GM12878 (cell line): ENCODE measurements around the gene GPER1. TPM values are rescaled to one million over a fixed set of nuclear protein-coding genes. Genes with fewer than 3 reads are reported as not detected.

Source experiments
- ATAC-seq: fragments of 200-7000 bp; cut with Tn5 transposase; 3 replicates; pipeline ENCODE4 v1.9.1; 2020; ENCODE audit warnings: mild to moderate bottlenecking, moderate library complexity
- BruUV-seq: library from RNA; stranded (reverse); fragments of 400-500 nt; replicated peaks from 2 replicates; lab custom pipeline; 2021; lab: Mats Ljungman, UMichigan
- CTCF ChIA-PET: fragments of 300-600 bp; sonication (Branson Sonifier 250); formaldehyde crosslinking; extraction: SDS; loops from one replicate; lab custom pipeline; 2021; ENCODE audit warnings: inconsistent platforms; lab: Yijun Ruan, JAX
- POLR2A ChIA-PET: fragments of 350-600 bp; formaldehyde crosslinking; extraction: SDS; loops from one replicate; lab custom pipeline; 2021; ENCODE audit warnings: inconsistent platforms; lab: Charles Lee
- RAD21 ChIA-PET: fragments of 300-600 bp; sonication (Branson Sonifier 250); formaldehyde crosslinking; loops from one replicate; lab custom pipeline; 2023; ENCODE audit warnings: antibody characterized with exemption; ENCODE audit not compliant: unreplicated experiment; lab: Charles Lee
- SMC1A ChIA-PET: fragments of 300-600 bp; sonication (Branson Sonifier 250); formaldehyde crosslinking; loops from one replicate; lab custom pipeline; 2023; ENCODE audit not compliant: unreplicated experiment, uncharacterized antibody; lab: Charles Lee
- DNase-seq: peaks from one replicate; pipeline ENCODE4 v3.0.0-alpha.2; 2011; ENCODE audit warnings: low read depth, low spot score
- FAIRE-seq: peaks from 3 replicates; lab custom pipeline; 2011; peaks lifted over from hg19 to GRCh38; lab: Jason Lieb, UNC
- H2AFZ ChIP-seq: 2 replicates; pipeline ENCODE4 v1.6.0; 2011; ENCODE audit warnings: low read depth, low read length, control low read depth; ENCODE audit not compliant: control insufficient read depth
- H3K27ac ChIP-seq: 2 replicates; pipeline ENCODE4 v1.5.1; 2011; ENCODE audit warnings: control low read depth; ENCODE audit not compliant: control insufficient read depth, insufficient read depth
- H3K27me3 ChIP-seq, 2 experiments: replicated peaks in 1 of 2; 2 replicates each; pipeline versions ENCODE4 v1.6.0 to v1.6.1; 2011; ENCODE audit warnings: low read length in 1 of 2; ENCODE audit not compliant: control insufficient read depth in 2 of 2, insufficient read depth in 2 of 2
- H3K36me3 ChIP-seq, 2 experiments: 2 replicates each; pipeline ENCODE4 v1.5.1; 2011; ENCODE audit warnings: low read length in 1 of 2; ENCODE audit not compliant: control insufficient read depth in 2 of 2, insufficient read depth in 2 of 2
- H3K4me1 ChIP-seq: 2 replicates; pipeline ENCODE4 v1.6.1; 2011; ENCODE audit warnings: mild to moderate bottlenecking, low read length, moderate library complexity, mixed read lengths; ENCODE audit not compliant: control insufficient read depth, insufficient read depth
- H3K4me2 ChIP-seq: 2 replicates; pipeline ENCODE4 v1.6.0; 2011; ENCODE audit warnings: control low read depth; ENCODE audit not compliant: control insufficient read depth, insufficient read depth
- H3K4me3 ChIP-seq: fragments of 200-600 bp; sonication (generic); 2 replicates; pipeline ENCODE4 v1.5.1; 2016
- H3K79me2 ChIP-seq: 2 replicates; pipeline ENCODE4 v1.6.0; 2011; ENCODE audit warnings: low read length; ENCODE audit not compliant: control insufficient read depth, insufficient read depth
- H3K9ac ChIP-seq: 2 replicates; pipeline ENCODE4 v1.8.0; 2011; ENCODE audit warnings: low read length, control low read depth, mixed read lengths; ENCODE audit not compliant: control insufficient read depth, insufficient read depth
- H3K9me3 ChIP-seq: replicated peaks from 3 replicates; pipeline ENCODE4 v1.5.1; 2011; ENCODE audit warnings: mild to moderate bottlenecking, low read length; ENCODE audit not compliant: control insufficient read depth, insufficient read depth
- H4K20me1 ChIP-seq: 2 replicates; pipeline ENCODE4 v1.6.0; 2011; ENCODE audit not compliant: control insufficient read depth, insufficient read depth
- E2F4 ChIP-seq: IDR thresholded peaks from 2 replicates; pipeline ENCODE4 v1.6.1; 2012; ENCODE audit warnings: low read depth, low read length, improper control_type of control experiment
- ELK1 ChIP-seq: IDR thresholded peaks from 2 replicates; pipeline ENCODE4 v1.6.1; 2012; ENCODE audit warnings: low read depth, low read length, improper control_type of control experiment
- IRF4 ChIP-seq: IDR thresholded peaks from 2 replicates; pipeline ENCODE4 v1.6.1; 2011; ENCODE audit warnings: low read depth, low read length
- MTA3 ChIP-seq: IDR thresholded peaks from 2 replicates; pipeline ENCODE4 v1.6.1; 2012; ENCODE audit warnings: low read length, inconsistent platforms, borderline replicate concordance
- RUNX3 ChIP-seq: IDR thresholded peaks from 2 replicates; pipeline ENCODE4 v1.6.1; 2012; ENCODE audit warnings: low read length, inconsistent platforms
- WGBS: methylation state at CpG from one replicate; pipeline ENCODE4 v1.1.6; 2016; ENCODE audit warnings: low lambda C conversion rate; ENCODE audit not compliant: insufficient replicate concordance, insufficient coverage; ENCODE audit errors: missing lambda C conversion rate; 5-methylcytosine and 5-hydroxymethylcytosine counted together
- in situ Hi-C: fragments of 300-500 bp; cut with MboI; formaldehyde crosslinking; loops from 9 replicates; pipeline ENCODE4 v1.14.3; 2018; ENCODE audit warnings: mixed read lengths
- intact Hi-C: fragments of 100-400 bp; cut with micrococcal nuclease; formaldehyde crosslinking; loops from one replicate; pipeline ENCODE4 v1.14.2; 2022; ENCODE audit not compliant: unreplicated experiment
- polyA plus RNA-seq, 11 experiments: library from polyadenylated mRNA; depleted of rRNA in 4 of 11; unstranded in 6 of 11; stranded (reverse) in 5 of 11; fragments of >200 nt; fragmentation: Nextera tagmentation in 4 of 11; fragmentation: Illumina TruSeq in 1 of 11; extraction: Ambion mirVana in 4 of 11; extraction: Trizol in 1 of 11; gene quantifications; 1 replicate in 1 of 11; 2 replicates in 10 of 11; pipeline versions ENCODE4 v1.2.1 to v1.2.3, GENCODE V29; 2011 to 2016; ENCODE audit warnings: inconsistent platforms in 2 of 11, missing spikeins in 2 of 11, low read depth in 1 of 11
- total RNA-seq, 4 experiments: library from RNA; depleted of rRNA in 3 of 4; stranded (reverse); fragments of >200 nt in 3 of 4; fragmentation: Illumina TruSeq in 1 of 4; extraction: Trizol in 1 of 4; gene quantifications; 2 replicates each; pipeline versions ENCODE4 v1.2.1 to v1.2.3, GENCODE V29; 2013 to 2021

Gene GPER1
- total and polyA plus RNA-seq, 10 of the 15 experiments (the other 5 are each of a cell fraction or from before 2014, with no cell fraction given) = 0.03 to 6.5 (median 2.6) TPM

GRCh38 chr7:1049006-1049741, 38.7 kb upstream of the GPER1 start:
- no peak overlapping the region for H3K27ac ChIP-seq
- no peak for ATAC-seq
- CTCF ChIA-PET = interaction anchor here (2.0 to 2.1 kb wide), 2 partner anchors 16 to 24 kb away, joined by 7 read pairs; no protein-coding TSS in a partner anchor
- peak; percentile 28 for TF ChIP-seq RUNX3
- no peak for TF ChIP-seq MTA3
- no peak for TF ChIP-seq ELK1
- TF ChIP-seq IRF4 = no peak
- TF ChIP-seq E2F4 = no peak
- TF ChIP-seq, all 136 proteins: peak for 1
- no TSS peak for BruUV-seq
- SMC1A ChIA-PET = no interaction called here
- intact Hi-C loops = no loop called here
- Histone ChIP-seq H3K79me2 (no peaks in the 10 kb centered on the region), H3K4me1 (peaks cover 8% of the 10 kb centered on the region; the same call in 1 of the 2 replicates), H3K4me3 (no peak overlapping the region), H2AFZ (no peak overlapping the region), H3K36me3 (no peaks in the 10 kb centered on the region; a peak in 1 of 4 replicates), H3K9me3 (no peaks in the 10 kb centered on the region), H3K27me3 (no peaks in the 10 kb centered on the region), H3K4me2 (no peak overlapping the region), H4K20me1 (no peaks in the 10 kb centered on the region), H3K9ac (no peak overlapping the region)
- FAIRE-seq (no peak), DNase-seq (no peak)
- in situ Hi-C loops = no loop called here
- RAD21 ChIA-PET = no interaction called here
- POLR2A ChIA-PET = no interaction called here
- WGBS = 70% methylated on average over 23 of the region's 23 CpGs
